HG03565 (cell line): ENCODE results near the gene ZNF593OS.

Source experiments
- ATAC-seq: cut with Tn5 transposase; IDR thresholded peaks from one replicate; pipeline ENCODE4 v1.9.1; 2021; ENCODE audit warnings: mild to moderate bottlenecking, moderate library complexity; ENCODE audit not compliant: unreplicated experiment

Gene ZNF593OS

DNA sequence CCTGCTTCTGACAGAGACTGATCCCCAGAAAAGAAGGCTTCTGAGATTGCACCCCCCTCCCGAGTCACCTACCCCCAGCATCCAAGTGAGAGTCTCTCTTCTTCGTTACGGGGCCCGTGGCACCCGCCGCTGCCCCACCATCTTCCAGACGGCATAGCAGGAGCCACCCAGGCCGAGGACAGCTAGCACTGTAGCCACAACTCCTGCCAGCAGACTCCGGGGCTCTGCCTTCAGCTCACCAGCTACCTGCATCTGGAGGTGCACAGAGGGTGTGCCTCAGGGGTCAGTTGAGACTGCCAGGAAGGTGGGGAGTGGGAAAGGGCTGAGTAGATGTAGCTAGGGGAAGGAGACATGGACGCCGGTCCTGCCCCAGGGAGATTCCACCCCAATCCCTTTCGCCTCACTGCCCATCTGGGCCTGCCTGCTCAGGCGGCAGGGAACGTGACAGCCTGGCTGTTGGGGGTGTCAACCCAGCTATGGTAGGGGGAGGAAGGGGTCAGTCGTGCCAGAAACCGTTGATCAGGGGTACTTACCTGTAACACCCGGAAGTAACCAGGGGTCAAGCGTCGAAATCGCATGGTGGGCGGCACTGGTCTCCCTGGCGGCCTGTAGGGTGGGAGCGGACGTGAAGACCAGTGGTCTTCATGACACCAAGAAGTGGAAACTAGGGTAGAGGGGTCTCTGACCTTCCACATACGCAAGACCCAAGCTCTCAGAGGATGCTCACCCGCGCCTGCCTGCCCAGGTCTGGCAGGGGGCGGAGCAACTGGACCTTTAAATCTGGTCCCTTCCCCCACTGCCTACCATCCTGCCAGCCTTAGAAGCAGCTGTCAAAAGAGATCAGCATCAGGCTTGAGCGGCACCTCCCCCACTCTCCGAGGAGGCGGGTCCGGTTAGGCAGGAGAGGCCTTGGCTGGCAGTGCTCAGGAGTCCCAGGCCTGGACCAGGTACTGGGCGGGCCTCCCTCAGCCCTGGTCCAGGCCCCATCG lies at the start of gene ZNF593OS:
Gene ZNF593OS (minus strand): TSS at position 749 of the 989 bp plus-strand sequence. CDS start 171 bp downstream, at position 578.
- ATAC-seq = no peak

DNA sequence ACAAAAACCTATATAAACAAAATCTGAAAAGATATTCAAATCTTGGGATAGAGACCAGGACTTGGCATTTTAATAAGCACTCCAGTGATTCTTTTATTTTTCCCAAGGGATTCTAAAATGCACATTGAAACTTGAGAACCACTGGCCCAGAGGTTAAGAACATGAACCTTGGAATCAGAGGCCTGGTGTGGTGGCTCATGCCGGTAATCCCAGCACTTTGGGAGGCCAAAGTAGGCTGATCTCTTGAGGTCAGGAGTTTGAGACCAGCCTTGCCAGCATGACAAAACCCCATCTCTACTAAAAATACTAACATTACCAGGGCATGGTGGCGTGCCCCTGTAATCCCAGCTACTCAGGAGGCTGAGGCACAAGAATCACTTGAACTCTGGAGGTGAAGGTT lies 49.5 kb upstream of the ZNF593OS start:
- ATAC-seq = no peak

DNA sequence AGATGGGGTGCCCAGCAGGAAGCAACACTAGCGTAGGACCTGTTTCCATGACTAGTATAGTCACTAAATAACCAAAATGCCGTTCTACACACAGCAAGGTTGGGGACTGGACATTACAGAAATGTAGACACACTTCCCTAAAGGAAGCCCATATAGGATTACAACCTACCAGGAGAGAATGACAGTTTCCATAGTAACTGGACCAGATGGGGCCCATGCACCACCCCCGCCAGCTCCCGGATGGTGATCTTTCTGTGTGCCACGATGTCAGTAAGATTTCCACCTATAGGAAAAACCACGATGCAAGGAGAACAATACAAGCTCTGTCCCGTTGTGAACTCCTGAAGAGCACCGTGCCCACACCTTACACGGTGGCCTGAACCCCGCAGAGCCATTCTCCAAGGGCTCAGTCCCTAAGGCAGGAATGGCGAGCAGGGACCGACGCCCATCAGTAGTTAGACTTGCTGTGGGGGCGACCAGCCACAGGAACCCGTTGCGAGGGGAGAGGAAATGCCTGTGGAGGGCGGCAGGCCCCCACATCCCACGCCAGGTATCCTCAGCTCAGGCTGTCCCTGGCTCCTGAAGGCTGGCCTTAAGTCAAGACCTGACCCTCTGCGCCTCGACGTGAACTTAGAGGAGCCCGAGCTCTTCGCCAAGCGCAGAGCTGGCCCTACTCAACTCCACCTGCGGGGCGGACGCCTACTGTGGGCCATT lies 48.7 kb upstream of the ZNF593OS start:
- ATAC-seq = no peak

DNA sequence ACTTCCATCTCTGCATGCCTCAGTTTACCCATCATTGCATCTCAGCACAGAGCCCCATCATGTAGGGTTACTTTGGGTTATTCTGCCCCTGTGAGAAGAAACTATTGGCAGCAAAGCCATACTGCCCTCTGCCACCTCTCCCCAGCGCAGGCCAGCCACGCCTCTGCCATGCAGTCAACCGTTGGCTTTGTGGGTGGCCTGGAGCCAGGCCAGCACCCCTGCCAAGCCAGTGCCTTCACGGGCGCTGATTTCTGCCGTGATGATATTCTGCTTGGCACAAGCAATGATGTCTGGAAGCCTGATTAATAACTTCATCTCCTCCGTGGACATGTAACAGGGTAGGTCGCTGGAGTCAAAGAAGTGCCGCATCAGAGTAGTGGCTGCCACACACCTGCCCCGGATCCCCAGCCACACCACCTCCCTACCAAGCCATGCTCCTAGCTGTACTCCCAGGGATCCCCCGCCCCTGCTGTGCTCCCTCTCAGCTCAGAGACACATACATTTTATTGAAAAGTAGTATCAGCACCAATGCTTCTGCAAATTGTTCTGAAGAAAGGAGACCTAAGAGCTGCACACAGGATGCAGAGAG lies 47.4 kb upstream of the ZNF593OS start:
- ATAC-seq = no peak

DNA sequence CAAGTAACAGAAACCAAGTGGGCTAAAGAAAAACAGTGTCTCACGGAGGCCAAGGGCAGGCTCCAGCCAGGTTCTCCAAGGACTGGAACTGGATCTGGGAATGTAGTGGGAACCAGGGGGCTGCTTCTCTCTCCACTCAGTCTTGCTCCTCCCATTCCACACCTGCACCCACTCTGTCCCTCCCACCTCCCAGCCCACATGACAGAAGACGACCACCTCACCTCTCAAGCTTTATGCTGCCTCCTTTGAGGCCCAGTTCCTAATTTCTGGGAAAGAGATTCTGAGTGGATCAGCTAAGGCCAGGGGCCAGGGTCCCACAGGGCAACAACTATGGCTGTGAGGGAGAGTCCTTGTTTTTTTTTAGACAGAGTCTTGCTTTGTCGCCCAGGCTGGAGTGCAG lies 43.6 kb upstream of the ZNF593OS start:
- ATAC-seq = no peak

DNA sequence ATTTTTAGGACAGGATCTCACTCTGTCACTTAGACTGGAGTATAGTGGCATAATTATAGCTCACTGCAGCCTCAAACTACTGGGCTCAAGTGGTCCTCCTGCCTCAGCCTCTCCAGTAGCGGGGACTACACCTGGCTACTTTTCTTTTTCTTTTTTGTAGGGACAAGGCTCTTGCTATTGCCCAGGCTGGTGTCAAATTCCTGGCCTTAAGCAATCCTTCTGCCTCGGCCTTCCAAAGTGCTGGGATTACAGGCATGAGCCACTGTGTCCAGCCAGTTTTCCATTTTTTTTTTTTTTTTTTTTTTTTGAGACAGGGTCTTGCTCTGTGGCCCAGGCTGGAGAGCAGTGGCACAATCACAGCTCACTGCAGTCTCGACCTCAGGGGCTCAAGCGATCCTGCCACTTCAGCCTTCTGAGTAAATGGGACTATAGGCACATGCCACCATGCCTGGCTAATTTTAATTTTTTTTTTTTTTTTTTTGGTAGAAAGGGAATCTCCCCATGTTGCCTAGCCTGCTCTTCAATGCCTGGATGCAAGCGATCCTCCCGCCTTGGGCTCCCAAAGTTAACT lies 41.8 kb upstream of the ZNF593OS start:
- no peak for ATAC-seq

DNA sequence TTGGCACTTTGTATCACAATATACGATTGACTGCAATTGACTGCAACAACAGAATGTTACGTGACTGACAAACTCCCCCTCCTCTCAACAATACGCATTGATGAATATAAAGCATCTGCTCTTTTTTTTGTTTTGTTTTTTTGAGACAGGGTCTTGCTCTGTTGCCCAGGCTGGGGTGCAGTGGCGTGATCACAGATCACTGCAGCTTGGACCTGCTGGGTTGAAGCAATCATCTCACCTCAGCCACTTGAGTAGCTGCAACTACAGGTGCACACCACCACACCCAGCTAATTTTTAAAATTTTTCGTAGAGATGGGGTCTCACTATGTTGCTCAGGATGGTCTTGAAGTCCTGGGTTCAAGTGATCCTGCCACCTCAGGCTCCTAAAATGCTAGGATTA lies 41.1 kb upstream of the ZNF593OS start:
- ATAC-seq = no peak

DNA sequence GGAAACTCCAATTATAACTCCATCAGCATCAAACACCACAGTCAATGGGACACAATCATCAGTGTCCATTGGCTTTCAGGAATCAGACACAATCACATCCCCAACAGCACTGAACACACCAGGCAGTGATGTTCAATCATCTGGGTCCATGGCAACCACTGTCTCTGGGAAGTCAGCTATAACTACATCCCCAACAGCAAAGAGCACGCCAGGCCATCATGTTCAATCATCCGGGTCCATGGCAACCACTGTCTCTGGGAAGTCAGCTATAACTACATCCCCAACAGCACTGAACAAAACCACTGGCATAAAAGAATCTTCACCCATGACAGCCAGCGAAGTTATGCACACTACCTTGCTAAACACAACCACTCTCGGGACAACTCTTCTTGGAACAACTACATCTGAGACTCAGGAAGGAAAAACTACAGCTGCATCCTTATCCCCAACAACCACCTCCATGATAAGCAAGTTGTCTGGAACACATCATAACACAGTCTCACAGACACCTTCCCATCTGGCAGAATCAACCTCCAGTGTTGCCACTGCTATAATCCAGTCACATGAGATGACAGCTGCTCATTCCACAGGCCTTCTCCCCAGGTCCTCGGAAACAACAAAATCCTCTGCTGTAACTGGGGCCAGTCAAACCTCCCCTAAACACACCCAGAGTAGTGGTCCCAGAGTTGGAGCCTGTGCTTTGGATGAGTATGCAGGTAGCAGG lies 38.7 kb upstream of the ZNF593OS start:
- ATAC-seq = no peak

DNA sequence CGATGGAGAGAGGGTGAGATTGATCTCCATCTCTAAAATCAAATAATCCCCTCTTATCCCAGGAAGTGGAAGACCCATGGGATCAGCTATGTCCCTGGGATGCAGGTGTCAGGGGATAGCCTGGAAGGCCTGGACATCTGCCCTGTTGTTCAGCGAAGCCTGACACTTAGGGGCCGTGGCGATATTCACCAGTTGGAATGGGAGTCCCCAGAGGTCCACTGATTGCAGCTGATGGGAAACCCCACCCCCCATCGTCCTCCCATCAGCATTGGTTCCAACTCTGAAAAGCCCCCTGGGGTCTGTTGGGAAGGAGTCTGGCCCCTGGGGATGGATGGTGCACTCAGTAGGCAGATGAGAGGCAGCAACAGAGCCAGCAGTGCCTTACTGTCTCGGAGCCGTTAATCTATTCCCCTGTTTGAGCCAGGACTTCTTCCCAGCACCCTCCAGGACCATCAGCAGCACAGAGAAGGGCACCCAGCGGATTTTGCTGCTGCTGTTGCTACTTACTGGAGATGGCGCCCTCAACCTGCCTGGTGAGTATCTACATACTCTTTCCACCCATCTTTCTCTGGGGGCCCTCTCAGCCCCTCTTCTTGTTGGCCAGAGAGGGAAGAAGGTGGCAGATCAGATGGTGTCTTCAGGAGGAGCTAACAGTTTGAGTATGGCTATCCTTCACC lies 32.1 kb upstream of the ZNF593OS start:
- no peak for ATAC-seq

DNA sequence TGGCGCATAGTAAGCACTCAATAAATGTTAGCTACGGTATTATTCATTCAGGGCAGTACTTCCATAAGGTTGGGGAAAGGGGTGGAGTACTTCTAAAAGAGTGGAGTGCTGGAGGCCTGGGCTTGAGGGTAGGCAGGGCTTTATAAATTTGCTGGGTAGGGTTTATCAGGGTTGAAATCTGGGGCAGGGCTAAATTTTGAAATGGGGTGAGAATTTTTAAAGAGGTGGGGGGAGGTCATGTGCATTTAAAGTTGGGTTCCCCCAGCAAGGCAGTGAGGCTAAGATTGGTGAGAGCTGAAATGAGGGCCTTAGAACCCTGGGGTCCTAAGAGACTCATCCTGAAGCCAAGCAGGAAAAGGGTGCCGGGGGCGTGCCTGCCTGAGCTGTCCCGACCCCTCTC lies 28.8 kb upstream of the ZNF593OS start:
- ATAC-seq = no peak

DNA sequence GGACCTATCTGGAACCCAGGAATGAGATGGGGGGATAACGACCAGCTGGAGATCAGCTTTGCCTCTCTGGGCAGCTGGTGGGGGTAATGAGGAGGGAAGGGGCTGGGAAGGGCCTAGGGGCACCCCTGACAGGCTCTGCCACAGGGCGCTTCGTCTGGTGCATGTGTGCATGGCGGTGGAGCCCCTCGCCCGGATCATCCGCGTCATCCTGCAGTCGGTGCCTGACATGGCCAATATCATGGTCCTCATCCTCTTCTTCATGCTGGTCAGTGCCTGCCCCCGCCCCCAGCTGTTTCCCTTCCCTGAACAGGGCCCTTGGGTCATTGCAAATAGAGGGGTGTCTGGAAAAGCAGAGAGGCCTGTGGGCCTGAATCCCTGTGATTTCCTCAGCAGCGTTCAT lies 26.2 kb upstream of the ZNF593OS start:
- ATAC-seq = no peak

DNA sequence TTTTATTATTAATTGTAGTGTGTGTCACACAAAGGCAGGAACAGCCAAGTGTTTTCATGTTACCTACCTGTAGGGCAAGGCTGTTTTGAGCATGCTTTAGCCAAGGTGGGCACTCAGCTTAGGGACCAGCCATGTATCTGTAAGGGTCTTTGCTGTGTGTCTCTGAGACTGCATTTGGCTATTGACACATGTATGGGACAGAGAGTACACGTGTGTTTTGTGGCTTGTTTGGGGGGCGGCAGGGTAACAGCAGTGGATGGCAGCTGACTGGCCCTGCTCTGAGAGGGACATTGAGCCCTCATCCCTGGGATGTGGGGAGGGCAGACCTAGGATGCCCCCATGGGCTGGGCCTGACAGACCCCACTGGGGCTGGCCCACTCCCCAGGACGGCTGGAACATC lies 25.7 kb upstream of the ZNF593OS start:
- no peak for ATAC-seq

DNA sequence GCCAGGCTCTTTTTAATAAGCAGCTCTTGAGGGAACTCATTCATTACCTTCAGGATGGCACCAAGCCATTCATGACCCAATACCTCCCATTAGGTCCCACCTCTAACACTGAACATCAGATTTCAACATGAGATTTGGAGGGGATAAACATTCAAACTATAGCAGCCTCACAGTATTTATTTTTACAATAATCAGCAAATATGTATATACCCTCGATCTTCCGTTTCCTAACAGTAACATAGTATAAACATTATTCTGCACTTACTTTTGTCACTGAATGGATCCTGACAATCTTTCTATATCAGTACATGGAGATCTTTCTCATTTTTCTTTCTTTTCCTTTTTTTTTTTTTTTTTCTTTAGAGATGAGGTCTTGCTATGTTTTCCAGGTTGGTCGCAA lies 24.2 kb upstream of the ZNF593OS start:
- ATAC-seq = no peak

DNA sequence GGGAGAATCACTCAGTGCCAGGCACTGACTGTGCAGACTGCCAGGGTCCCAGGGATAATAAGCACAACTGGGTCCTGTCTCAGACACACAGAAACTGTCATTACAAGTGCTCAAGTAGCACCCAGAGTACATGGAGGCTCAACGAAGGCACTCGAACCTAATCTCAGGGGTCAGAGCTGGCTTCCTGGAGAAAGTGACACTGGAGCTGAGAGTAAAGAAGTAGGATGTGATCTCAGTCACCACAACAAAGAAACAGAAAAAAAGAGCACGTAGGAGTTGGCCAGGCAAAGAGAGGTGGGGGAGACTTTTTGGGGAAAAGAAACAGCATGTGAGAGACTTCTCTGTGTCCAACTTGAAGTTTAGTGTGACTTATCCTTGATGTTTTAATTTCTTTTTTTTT lies 20.1 kb upstream of the ZNF593OS start:
- no peak for ATAC-seq

DNA sequence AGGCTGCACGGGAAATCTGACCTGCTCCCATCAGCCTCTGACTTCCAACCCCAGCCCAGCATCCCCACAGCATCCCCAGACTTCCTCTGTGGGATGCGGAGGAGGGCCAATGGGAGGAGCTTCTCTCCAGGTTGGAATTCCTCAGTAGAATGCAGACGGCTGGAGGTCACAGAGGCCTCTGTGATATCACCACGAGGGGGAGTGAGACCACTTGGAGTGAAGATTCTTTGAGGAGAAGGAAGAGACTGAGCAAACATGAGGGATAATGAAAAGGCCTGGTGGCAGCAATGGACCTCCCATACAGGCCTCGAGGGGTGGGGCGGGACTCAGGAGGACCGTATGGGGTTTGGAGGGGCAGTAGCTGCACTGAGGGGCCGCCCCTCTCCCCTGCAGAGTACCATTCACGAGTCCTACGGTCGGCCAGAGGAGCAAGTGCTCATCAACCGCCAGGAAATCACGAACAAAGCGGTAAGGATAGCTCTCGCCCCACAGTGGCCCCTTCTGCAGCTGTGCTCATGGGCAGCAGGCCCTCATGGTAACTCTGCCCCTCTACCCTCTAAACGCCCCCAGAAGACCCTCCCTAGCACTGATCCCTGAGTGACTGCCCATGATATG lies 18.8 kb upstream of the ZNF593OS start, which contains the start of gene CATSPER4:
Gene CATSPER4 (plus strand): TSS at position 230 of the 615 bp plus-strand sequence. CDS start 26 bp downstream, at position 256.
- ATAC-seq = no peak

DNA sequence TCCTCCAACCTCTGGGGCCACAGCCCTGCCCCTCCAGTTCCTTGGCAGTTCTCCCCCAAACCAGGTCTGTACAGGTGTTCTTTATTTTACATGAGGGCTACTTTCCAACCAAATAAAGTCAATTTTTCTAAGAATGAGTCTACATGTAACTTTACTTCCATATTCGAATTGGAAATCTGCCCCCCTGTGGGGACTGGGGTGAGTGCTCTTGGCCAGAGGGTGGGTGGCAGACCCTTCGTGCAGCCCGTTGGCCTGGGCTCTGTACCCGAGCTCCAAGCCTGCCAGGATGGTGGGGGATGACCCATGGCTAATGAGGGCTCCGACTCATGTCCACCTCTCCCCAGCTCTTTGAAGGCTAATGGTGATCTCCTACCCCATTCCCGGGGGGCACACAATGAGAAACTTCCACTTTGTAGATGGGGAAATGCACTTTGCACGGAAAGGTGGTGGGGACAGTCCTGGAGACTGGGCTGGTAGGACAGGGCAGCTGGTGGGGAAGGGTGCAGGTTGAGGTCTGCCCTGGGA lies 18.2 kb upstream of the ZNF593OS start:
- no peak for ATAC-seq

DNA sequence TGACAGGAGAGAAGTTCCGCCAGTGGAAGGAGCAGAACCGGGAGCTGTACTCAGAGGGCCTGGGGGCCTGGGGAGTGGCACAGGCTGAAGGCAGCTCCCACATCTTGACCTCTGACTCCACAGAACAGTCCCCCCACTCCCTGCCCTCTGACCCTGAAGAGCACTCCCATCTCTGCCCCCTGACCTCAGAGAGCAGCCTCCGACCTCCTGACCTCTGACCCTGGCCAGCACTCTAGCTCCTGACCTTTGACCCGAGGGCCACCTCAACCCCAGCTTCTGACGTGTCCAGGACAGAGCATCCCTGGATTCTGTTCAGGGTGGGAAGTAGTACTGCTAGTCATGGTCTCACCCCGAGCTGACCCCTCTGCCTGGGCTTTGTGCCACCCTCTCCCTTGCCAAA lies 17.7 kb upstream of the ZNF593OS start:
- ATAC-seq = no peak

DNA sequence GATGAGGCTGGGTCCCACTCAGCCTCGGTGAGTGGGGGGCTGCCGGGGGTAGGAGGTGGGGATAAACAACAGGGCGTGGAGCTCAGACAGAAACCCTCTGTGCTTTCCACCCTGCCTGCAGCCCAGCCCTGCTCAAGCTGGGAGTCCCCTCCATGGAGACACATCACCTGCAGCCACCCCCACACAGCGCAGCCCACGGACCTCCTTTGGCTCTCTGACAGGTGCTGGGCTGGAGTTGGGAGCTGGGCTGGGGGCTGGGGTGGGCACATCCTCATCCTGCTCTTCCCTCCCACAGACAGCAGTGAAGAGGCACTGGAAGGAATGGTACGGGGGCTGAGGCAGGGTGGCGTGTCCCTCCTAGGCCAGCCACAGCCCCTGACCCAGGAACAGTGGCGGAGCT lies 16.8 kb upstream of the ZNF593OS start:
- ATAC-seq = no peak

DNA sequence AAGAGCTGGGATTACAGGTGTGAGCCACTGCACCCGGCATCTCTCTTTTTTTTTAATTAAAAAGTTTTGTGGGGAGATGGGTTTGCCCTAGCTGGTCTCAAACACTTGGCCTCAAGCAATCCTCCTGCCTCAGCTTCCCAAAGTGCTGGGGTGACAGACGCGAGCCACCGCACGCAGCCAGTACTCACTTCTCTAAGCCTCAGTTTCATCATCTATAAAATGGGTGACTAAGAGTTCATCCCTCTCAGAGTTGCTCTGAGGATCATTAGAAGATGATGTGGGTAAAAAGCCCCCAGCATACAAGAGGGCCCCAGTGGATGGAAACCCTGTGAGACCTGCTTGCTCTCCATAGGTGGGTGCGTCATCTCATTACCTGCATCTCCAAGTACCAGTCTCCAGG lies 16.2 kb upstream of the ZNF593OS start:
- no peak for ATAC-seq
